ENCODE results near the gene SLC41A2.

DNA sequence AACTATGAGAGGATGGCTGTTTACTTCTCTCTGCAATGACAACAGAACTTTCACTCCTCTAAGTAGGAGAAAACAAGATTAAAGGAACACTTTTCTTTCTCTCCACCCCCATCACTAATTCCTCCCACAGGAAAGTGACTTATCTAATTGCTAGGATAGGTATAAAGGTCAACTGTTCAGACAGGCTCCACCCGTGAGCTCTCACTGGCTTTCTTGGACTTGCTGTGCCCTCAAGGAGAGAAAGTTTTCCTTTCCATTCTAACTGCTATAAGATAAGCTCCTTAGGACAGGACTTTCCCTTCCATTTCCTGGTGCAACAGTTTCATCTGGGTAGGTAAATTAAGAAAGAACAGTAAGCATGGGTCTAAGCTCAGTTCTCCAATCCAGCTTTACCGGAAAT, 4.8 kb downstream of the SLC41A2 start:
- TF ChIP-seq, protein P1, sequence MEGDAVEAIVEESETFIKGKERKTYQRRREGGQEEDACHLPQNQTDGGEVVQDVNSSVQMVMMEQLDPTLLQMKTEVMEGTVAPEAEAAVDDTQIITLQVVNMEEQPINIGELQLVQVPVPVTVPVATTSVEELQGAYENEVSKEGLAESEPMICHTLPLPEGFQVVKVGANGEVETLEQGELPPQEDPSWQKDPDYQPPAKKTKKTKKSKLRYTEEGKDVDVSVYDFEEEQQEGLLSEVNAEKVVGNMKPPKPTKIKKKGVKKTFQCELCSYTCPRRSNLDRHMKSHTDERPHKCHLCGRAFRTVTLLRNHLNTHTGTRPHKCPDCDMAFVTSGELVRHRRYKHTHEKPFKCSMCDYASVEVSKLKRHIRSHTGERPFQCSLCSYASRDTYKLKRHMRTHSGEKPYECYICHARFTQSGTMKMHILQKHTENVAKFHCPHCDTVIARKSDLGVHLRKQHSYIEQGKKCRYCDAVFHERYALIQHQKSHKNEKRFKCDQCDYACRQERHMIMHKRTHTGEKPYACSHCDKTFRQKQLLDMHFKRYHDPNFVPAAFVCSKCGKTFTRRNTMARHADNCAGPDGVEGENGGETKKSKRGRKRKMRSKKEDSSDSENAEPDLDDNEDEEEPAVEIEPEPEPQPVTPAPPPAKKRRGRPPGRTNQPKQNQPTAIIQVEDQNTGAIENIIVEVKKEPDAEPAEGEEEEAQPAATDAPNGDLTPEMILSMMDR (tag by site-specific recombination; IDR thresholded peaks at IDR 0.05), result no peak
- no peak for TF ChIP-seq ZNF394 (tag by site-specific recombination; IDR thresholded peaks at IDR 0.05; ENCODE audit: borderline replicate concordance)
- no peak for TF ChIP-seq KLF7 (tag by site-specific recombination; IDR thresholded peaks at IDR 0.05; ENCODE audit: borderline replicate concordance)
- TF ChIP-seq RBAK (tag by site-specific recombination; IDR thresholded peaks at IDR 0.05), result no peak
- TF ChIP-seq HOXA7 (CRISPR knock-in tag; IDR thresholded peaks at IDR 0.05; ENCODE audit: borderline replicate concordance), result no peak
- TF ChIP-seq HOXD13 (CRISPR knock-in tag; IDR thresholded peaks at IDR 0.05; ENCODE audit: borderline replicate concordance), result no peak
- no peak for TF ChIP-seq ZNF169 (tag by site-specific recombination; IDR thresholded peaks at IDR 0.05)
- TF ChIP-seq, protein P2, sequence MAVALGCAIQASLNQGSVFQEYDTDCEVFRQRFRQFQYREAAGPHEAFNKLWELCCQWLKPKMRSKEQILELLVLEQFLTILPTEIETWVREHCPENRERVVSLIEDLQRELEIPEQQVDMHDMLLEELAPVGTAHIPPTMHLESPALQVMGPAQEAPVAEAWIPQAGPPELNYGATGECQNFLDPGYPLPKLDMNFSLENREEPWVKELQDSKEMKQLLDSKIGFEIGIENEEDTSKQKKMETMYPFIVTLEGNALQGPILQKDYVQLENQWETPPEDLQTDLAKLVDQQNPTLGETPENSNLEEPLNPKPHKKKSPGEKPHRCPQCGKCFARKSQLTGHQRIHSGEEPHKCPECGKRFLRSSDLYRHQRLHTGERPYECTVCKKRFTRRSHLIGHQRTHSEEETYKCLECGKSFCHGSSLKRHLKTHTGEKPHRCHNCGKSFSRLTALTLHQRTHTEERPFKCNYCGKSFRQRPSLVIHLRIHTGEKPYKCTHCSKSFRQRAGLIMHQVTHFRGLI (tag by site-specific recombination; IDR thresholded peaks at IDR 0.05), result no peak
- no peak for TF ChIP-seq ZNF324 (tag by site-specific recombination; IDR thresholded peaks at IDR 0.05)

All from HEK293 (cell line).